H9 (cell line): Measurements from ENCODE around the gene PDZRN4. TPM values are rescaled to one million over a fixed set of nuclear protein-coding genes. Genes with fewer than 3 reads are reported as not detected.

Experiments used
- DNase-seq: peaks from one replicate; pipeline ENCODE4 v3.0.0-alpha.2; 2017
- H2AFZ ChIP-seq: one replicate; pipeline ENCODE4 v1.6.1; 2013; ENCODE audit warnings: mild to moderate bottlenecking, low read length, control low read depth, moderate library complexity
- H2AK5ac ChIP-seq: 2 replicates; pipeline ENCODE4 v1.6.1; 2013; ENCODE audit warnings: low read length, control low read depth, mixed read lengths; ENCODE audit not compliant: insufficient read length
- H2BK120ac ChIP-seq: one replicate; pipeline ENCODE4 v1.6.1; 2013; ENCODE audit warnings: low read depth, mild to moderate bottlenecking, low read length, control low read depth, inconsistent platforms; ENCODE audit not compliant: poor library complexity, severe bottlenecking
- H2BK12ac ChIP-seq: 2 replicates; pipeline ENCODE4 v1.6.1; 2013; ENCODE audit warnings: low read length, control low read depth, mixed read lengths, low read depth; ENCODE audit not compliant: insufficient read length
- H2BK15ac ChIP-seq: 2 replicates; pipeline ENCODE4 v1.6.1; 2013; ENCODE audit warnings: low read depth, low read length, control low read depth
- H2BK20ac ChIP-seq: one replicate; pipeline ENCODE4 v1.6.1; 2013; ENCODE audit warnings: low read depth, mild to moderate bottlenecking, low read length, control low read depth, inconsistent platforms; ENCODE audit not compliant: poor library complexity, severe bottlenecking
- H2BK5ac ChIP-seq: 2 replicates; pipeline ENCODE4 v1.6.1; 2013; ENCODE audit warnings: low read length, control low read depth, mixed read lengths; ENCODE audit not compliant: insufficient read length
- H3K14ac ChIP-seq: 2 replicates; pipeline ENCODE4 v1.6.1; 2013; ENCODE audit warnings: low read length, control low read depth; ENCODE audit not compliant: insufficient read depth
- H3K18ac ChIP-seq: 2 replicates; pipeline ENCODE4 v1.6.1; 2013; ENCODE audit warnings: low read depth, mild to moderate bottlenecking, mixed read lengths, low read length, control low read depth; ENCODE audit not compliant: insufficient read length
- H3K23ac ChIP-seq: 2 replicates; pipeline ENCODE4 v1.6.1; 2013; ENCODE audit warnings: low read length, control low read depth, mixed read lengths, low read depth; ENCODE audit not compliant: insufficient read length
- H3K23me2 ChIP-seq: 2 replicates; pipeline ENCODE4 v1.6.1; 2013; ENCODE audit warnings: low read depth, mild to moderate bottlenecking, mixed read lengths, low read length, control low read depth; ENCODE audit not compliant: insufficient read length, poor library complexity, severe bottlenecking
- H3K27ac ChIP-seq: 2 replicates; pipeline ENCODE4 v1.5.1; 2013; ENCODE audit warnings: low read length, control low read depth, mixed read lengths, low read depth; ENCODE audit not compliant: insufficient read length
- H3K27me3 ChIP-seq: 2 replicates; pipeline ENCODE4 v1.6.1; 2013; ENCODE audit warnings: low read length, control low read depth, inconsistent platforms; ENCODE audit not compliant: insufficient read depth
- H3K4ac ChIP-seq: 2 replicates; pipeline ENCODE4 v1.6.1; 2013; ENCODE audit warnings: low read depth, mild to moderate bottlenecking, control low read depth, inconsistent platforms, low read length, moderate library complexity
- H3K4me1 ChIP-seq: 2 replicates; pipeline ENCODE4 v1.6.1; 2013; ENCODE audit warnings: low read length, control low read depth, inconsistent platforms; ENCODE audit not compliant: insufficient read depth
- H3K4me2 ChIP-seq: 2 replicates; pipeline ENCODE4 v1.6.1; 2013; ENCODE audit warnings: low read length, control low read depth, mixed read lengths; ENCODE audit not compliant: insufficient read length, insufficient read depth
- H3K56ac ChIP-seq: 2 replicates; pipeline ENCODE4 v1.6.1; 2013; ENCODE audit warnings: low read depth, mild to moderate bottlenecking, mixed read lengths, low read length, control low read depth; ENCODE audit not compliant: insufficient read length
- H3K79me1 ChIP-seq: 2 replicates; pipeline ENCODE4 v1.6.1; 2013; ENCODE audit warnings: low read depth, mild to moderate bottlenecking, moderate library complexity, low read length, control low read depth, inconsistent platforms; ENCODE audit not compliant: insufficient read depth, poor library complexity, severe bottlenecking
- H3K79me2 ChIP-seq: 2 replicates; pipeline ENCODE4 v1.6.1; 2013; ENCODE audit warnings: low read length, control low read depth, inconsistent platforms; ENCODE audit not compliant: insufficient read depth
- H3K9ac ChIP-seq: 2 replicates; pipeline ENCODE4 v1.6.1; 2013; ENCODE audit warnings: low read length, control low read depth, mixed read lengths; ENCODE audit not compliant: insufficient read length; ENCODE audit errors: extremely low read depth
- H3K9me3 ChIP-seq: one replicate; pipeline ENCODE4 v1.6.1; 2013; ENCODE audit warnings: low read depth, low read length, inconsistent platforms; ENCODE audit not compliant: control insufficient read depth
- H3T11ph ChIP-seq: one replicate; pipeline ENCODE4 v1.6.1; 2013; ENCODE audit warnings: mild to moderate bottlenecking, low read length, control low read depth, inconsistent platforms
- H4K20me1 ChIP-seq: one replicate; pipeline ENCODE4 v1.6.1; 2013; ENCODE audit not compliant: control insufficient read depth, insufficient read length, insufficient read depth
- H4K5ac ChIP-seq: 2 replicates; pipeline ENCODE4 v1.6.1; 2013; ENCODE audit warnings: low read depth, mild to moderate bottlenecking, mixed read lengths, low read length, control low read depth; ENCODE audit not compliant: insufficient read length
- H4K8ac ChIP-seq: replicated peaks from 2 replicates; pipeline ENCODE4 v1.6.1; 2013; ENCODE audit warnings: low read length, control low read depth, mixed read lengths, low read depth; ENCODE audit not compliant: insufficient read length
- H4K91ac ChIP-seq: 2 replicates; pipeline ENCODE4 v1.6.1; 2013; ENCODE audit warnings: low read depth, mild to moderate bottlenecking, moderate library complexity, mixed read lengths, low read length, control low read depth; ENCODE audit not compliant: insufficient read length
- H3K27ac Mint-ChIP-seq, 3 experiments: 2 replicates in 2 of 3; 3 replicates in 1 of 3; pipeline ENCODE4 v1.8.0; 2020 to 2021; ENCODE audit warnings: mixed read lengths in 3 of 3, mild to moderate bottlenecking in 1 of 3, moderate library complexity in 1 of 3
- H3K27me3 Mint-ChIP-seq: 2 replicates; pipeline ENCODE4 v1.8.0; 2021; ENCODE audit warnings: low read depth, mild to moderate bottlenecking, moderate library complexity, mixed read lengths
- H3K36me3 Mint-ChIP-seq, 3 experiments: 2 replicates in 2 of 3; 3 replicates in 1 of 3; pipeline ENCODE4 v1.8.0; 2020 to 2021; ENCODE audit warnings: low read depth in 3 of 3, mixed read lengths in 3 of 3; ENCODE audit not compliant: insufficient read depth in 1 of 3
- H3K4me1 Mint-ChIP-seq, 2 experiments: 2 replicates each; pipeline ENCODE4 v1.8.0; 2020; ENCODE audit warnings: mixed read lengths in 2 of 2
- H3K4me3 Mint-ChIP-seq, 2 experiments: 2 replicates in 1 of 2; 3 replicates in 1 of 2; pipeline ENCODE4 v1.8.0; 2020 to 2021; ENCODE audit warnings: mild to moderate bottlenecking in 2 of 2, mixed read lengths in 2 of 2, moderate library complexity in 1 of 2
- H3K9me3 Mint-ChIP-seq, 2 experiments: 2 replicates in 1 of 2; 3 replicates in 1 of 2; pipeline ENCODE4 v1.8.0; 2020; ENCODE audit warnings: mild to moderate bottlenecking in 2 of 2, mixed read lengths in 2 of 2, moderate library complexity in 1 of 2
- WGBS: extraction: QIAGEN DNeasy Blood & Tissue Kit; methylation state at CpG from one replicate; pipeline ENCODE4 v1.1.7; 2013; ENCODE audit warnings: missing lambda C conversion rate, low lambda C conversion rate, mixed read lengths; ENCODE audit not compliant: insufficient read length; ENCODE audit errors: extremely low coverage; 5-methylcytosine and 5-hydroxymethylcytosine counted together
- total RNA-seq: library from RNA; stranded (reverse); gene quantifications from 2 replicates; pipeline ENCODE4 v1.2.1, GENCODE V29; 2021
- TF ChIP-seq, protein P1 (sequence below): fragments of 200-600 bp; sonication (generic); conservative IDR thresholded peaks from 3 replicates; pipeline ENCODE4 v1.8.0; 2021; ENCODE audit warnings: antibody characterized with exemption, mild to moderate bottlenecking

The PDZRN4 gene
- total RNA-seq, 1 experiment from 2014 or later, result not detected

DNA sequence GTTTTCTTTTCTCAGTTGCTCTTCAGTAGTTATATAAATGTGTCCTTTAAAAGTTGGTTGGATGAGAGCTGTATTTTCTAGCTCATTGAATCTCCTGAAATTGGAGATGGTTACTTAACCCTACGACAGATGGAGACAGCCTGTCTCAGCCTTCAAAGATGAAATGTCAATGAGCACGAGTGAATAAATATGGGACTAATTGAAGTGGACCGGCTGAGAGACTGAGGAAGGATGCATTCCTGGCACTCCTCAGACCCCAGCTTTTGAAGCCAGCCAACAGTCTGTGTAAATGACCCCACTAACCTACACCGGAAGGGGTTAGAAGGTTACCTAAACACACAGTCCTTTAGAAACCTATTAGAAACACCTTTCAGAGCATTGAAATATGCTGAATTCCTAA is 46.6 kb downstream of the PDZRN4 start:
- H3K9me3 Mint-ChIP-seq, result peaks cover 0 to 4% of the 10 kb centered on the region in 2 experiments; a peak in 1 of 5 replicates
- Histone ChIP-seq H3K79me1 (no peaks in the 10 kb centered on the region), H4K20me1 (no peaks in the 10 kb centered on the region), H3K18ac (no peak overlapping the region), H3K14ac (no peak overlapping the region), H2BK20ac (no peak overlapping the region), H4K5ac (no peak overlapping the region), H3K79me2 (no peaks in the 10 kb centered on the region), H2BK15ac (no peak overlapping the region), H3K27me3 (no peaks in the 10 kb centered on the region), H3K9me3 (no peaks in the 10 kb centered on the region), H3T11ph (no peak overlapping the region), H3K56ac (no peak overlapping the region), H2BK120ac (no peak overlapping the region), H3K27ac (no peak overlapping the region), H3K4ac (no peak overlapping the region), H3K9ac (no peak overlapping the region), H3K4me1 (no peaks in the 10 kb centered on the region), H4K91ac (no peak overlapping the region), H2AK5ac (no peak overlapping the region), H3K23me2 (no peaks in the 10 kb centered on the region), H4K8ac (no peak overlapping the region), H3K23ac (no peak overlapping the region), H2BK12ac (no peak overlapping the region), H2BK5ac (no peak overlapping the region), H3K4me2 (no peak overlapping the region), H2AFZ (no peak overlapping the region)
- no peak overlapping the region for H3K4me3 Mint-ChIP-seq
- DNase-seq, result no peak
- TF ChIP-seq, protein P1, sequence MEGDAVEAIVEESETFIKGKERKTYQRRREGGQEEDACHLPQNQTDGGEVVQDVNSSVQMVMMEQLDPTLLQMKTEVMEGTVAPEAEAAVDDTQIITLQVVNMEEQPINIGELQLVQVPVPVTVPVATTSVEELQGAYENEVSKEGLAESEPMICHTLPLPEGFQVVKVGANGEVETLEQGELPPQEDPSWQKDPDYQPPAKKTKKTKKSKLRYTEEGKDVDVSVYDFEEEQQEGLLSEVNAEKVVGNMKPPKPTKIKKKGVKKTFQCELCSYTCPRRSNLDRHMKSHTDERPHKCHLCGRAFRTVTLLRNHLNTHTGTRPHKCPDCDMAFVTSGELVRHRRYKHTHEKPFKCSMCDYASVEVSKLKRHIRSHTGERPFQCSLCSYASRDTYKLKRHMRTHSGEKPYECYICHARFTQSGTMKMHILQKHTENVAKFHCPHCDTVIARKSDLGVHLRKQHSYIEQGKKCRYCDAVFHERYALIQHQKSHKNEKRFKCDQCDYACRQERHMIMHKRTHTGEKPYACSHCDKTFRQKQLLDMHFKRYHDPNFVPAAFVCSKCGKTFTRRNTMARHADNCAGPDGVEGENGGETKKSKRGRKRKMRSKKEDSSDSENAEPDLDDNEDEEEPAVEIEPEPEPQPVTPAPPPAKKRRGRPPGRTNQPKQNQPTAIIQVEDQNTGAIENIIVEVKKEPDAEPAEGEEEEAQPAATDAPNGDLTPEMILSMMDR, result no peak
- WGBS, result no CpG with 5 or more reads among the region's 4 CpGs
- no peaks in the 10 kb centered on the region for H3K4me1 Mint-ChIP-seq
- no peak overlapping the region for H3K27ac Mint-ChIP-seq
- no peaks in the 10 kb centered on the region for H3K27me3 Mint-ChIP-seq
- no peaks in the 10 kb centered on the region for H3K36me3 Mint-ChIP-seq
